ENCODE data around the gene ARL3. TPM values are rescaled to one million over a fixed set of nuclear protein-coding genes. Genes with fewer than 3 reads are reported as not detected.
"Not testable (repeated sequence)": the region's sequence is repeated elsewhere in the genome, so short reads cannot be mapped to it uniquely, and the experiment has no call there.

ARL3 gene
- total RNA-seq, 1 donor from 2014 or later = 9.5 TPM

GRCh38 chr10:102673819-102674511 is 40.2 kb downstream of the ARL3 start:
- no peak for DNase-seq (ENCODE audit: low read depth)
- TF ChIP-seq, protein P1, sequence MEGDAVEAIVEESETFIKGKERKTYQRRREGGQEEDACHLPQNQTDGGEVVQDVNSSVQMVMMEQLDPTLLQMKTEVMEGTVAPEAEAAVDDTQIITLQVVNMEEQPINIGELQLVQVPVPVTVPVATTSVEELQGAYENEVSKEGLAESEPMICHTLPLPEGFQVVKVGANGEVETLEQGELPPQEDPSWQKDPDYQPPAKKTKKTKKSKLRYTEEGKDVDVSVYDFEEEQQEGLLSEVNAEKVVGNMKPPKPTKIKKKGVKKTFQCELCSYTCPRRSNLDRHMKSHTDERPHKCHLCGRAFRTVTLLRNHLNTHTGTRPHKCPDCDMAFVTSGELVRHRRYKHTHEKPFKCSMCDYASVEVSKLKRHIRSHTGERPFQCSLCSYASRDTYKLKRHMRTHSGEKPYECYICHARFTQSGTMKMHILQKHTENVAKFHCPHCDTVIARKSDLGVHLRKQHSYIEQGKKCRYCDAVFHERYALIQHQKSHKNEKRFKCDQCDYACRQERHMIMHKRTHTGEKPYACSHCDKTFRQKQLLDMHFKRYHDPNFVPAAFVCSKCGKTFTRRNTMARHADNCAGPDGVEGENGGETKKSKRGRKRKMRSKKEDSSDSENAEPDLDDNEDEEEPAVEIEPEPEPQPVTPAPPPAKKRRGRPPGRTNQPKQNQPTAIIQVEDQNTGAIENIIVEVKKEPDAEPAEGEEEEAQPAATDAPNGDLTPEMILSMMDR (conservative IDR thresholded peaks at IDR 0.05; ENCODE audit: low read depth, low read length) = no peak
- H3K4me3 ChIP-seq (ENCODE audit: low read depth, low read length) = peak overlapping the region; percentile 24

DNA sequence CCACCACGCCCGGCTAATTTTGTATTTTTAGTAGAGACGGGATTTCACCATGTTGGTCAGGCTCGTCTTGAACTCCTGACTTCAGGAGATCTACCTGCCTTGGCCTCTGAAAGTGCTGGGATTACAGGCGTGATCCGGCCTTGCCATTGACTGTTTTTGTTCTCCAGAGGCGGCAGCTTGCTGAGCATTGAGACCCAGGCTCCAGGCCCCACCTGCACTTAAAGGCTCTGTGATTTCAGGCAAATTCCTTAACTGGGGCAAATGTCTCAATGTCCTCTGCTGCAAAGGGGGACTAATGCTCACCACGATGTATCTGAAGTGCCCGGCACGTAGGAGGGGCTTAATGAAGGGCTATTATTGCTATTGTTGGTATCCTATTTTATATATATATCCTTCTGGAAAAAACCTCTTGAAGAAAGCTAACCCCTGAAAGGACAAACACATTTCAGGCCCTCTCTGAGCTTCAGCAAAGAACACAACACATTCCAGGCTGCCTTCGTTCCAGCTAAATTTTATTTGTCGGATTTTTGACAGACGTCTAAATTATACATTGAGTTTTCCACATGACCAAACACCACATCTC is 40.9 kb downstream of the ARL3 start:
- H3K4me3 ChIP-seq (ENCODE audit: low read depth, low read length) = no peak overlapping the region
- no peak for DNase-seq (ENCODE audit: low read depth)
- TF ChIP-seq, protein P1 (conservative IDR thresholded peaks at IDR 0.05; ENCODE audit: low read depth, low read length) = no peak

GRCh38 chr10:102670871-102671434 is 43.2 kb downstream of the ARL3 start:
- TF ChIP-seq, protein P1 (conservative IDR thresholded peaks at IDR 0.05; ENCODE audit: low read depth, low read length) = no peak
- no peak overlapping the region for H3K4me3 ChIP-seq (ENCODE audit: low read depth, low read length)
- DNase-seq (ENCODE audit: low read depth) = no peak

DNA sequence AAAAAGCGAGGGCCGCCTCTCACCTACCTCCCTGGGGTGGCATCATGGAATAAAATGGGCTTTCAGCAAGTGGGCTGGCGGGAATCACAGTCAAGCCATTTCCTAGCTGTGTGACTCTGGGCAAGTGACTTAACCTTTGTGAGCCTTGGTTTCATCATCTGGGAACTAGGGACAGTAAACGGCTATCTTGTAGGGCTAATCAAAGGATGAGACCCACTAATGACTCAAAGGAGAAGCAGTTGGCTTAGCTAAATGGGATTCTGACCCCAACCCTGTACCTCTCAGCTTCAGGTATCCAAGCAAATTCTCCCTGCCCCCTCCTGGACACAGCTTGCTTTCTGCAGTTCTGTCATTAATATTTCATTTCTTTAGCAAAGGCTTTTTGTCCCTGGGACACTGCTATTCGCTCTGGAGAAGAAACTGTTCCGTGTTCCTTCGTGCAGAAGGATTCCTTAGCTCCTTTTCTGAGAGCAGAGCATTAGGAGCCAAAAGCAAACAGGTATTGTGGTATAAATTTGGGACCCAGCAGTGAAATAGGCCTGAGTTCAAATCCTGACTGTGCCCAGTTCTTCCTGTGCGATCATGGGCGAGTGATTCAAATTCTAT is 44.0 kb downstream of the ARL3 start:
- H3K4me3 ChIP-seq (ENCODE audit: low read depth, low read length) = no peak overlapping the region
- TF ChIP-seq, protein P1 (conservative IDR thresholded peaks at IDR 0.05; ENCODE audit: low read depth, low read length) = no peak
- no peak for DNase-seq (ENCODE audit: low read depth)

DNA sequence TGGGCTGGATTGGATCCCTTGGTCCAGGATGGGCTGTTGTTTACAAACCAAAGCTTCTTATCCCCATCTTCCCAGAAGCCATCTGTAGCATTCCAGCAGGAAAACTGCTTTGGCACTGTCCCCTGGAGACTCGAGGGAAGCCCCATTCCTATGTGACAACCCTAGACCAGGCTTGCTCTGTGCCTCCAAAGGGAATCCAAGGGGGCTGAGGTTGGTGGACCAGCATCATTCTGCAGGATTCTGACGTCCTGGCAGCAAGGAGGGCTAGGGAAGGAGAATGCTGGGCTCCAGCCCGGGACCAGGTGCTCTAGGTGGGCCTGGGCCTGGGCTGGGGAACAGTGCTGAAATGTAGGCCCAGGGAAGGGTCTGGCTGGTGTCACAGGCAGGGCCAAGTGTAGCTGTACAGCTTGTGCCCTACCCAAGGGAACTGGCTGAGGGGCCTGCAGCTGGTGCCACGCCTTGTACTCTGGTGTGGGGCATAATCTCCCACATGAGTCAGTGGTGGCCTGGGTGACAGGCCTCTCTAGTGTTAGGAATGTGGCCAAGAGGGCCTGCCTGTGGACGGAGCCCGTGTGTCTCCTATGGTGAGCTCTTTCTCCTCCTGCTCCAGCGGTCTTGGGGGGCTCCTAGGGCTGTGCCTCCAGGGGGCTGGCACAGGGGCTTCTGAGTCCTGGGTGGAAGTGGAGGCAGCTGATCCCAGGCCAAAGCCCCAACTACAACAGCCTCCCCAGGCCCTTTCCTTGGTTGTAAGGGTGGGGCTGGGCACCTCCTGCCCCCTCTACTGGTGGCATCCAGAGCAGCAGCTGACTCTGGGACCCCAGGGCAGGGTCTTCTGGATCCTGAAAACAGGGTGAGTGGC is 44.8 kb downstream of the ARL3 start:
- no peak for DNase-seq (ENCODE audit: low read depth)
- H3K4me3 ChIP-seq (ENCODE audit: low read depth, low read length) = no peak overlapping the region
- TF ChIP-seq, protein P1 (conservative IDR thresholded peaks at IDR 0.05; ENCODE audit: low read depth, low read length) = peak; percentile 64

- no peak overlapping the region for H3K4me3 ChIP-seq (ENCODE audit: low read depth, low read length)
- DNase-seq (ENCODE audit: low read depth) = no peak
- TF ChIP-seq, protein P1 (conservative IDR thresholded peaks at IDR 0.05; ENCODE audit: low read depth, low read length) = no peak
Observed at GRCh38 chr10:102668326-102669107, 45.7 kb downstream of the ARL3 start.

GRCh38 chr10:102667411-102667810 is 46.8 kb downstream of the ARL3 start:
- DNase-seq (ENCODE audit: low read depth); H3K4me3 ChIP-seq (ENCODE audit: low read depth, low read length): not testable (repeated sequence)
